TTC549 (cell line): ENCODE measurements around the gene MRPL11.
A peak's percentile ranks its signal among the peaks of the same experiment; 100 is the strongest.

Source experiments
- FAIRE-seq: peaks from 2 replicates; lab custom pipeline; 2012; peaks lifted over from hg19 to GRCh38; lab: Jason Lieb, UNC

The MRPL11 gene

GRCh38 chr11:66388780-66389386 lies 49.8 kb downstream of the MRPL11 start:
- FAIRE-seq = no peak

- peak; percentile 52 for FAIRE-seq
Measured at GRCh38 chr11:66386171-66387069, 52.2 kb downstream of the MRPL11 start.
